Colonic mucosa (tissue), 4 donors: ENCODE data around the gene LYSMD1. TPM values are rescaled to one million over a fixed set of nuclear protein-coding genes. Genes with fewer than 3 reads are reported as not detected.

Experiments used
- DNase-seq: peaks from one replicate; pipeline ENCODE4 v3.0.0-alpha.2; 2020
- H3K27ac ChIP-seq: fragments of 200-600 bp; one replicate; pipeline ENCODE4 v1.8.0; 2021
- H3K27me3 ChIP-seq: fragments of 200-600 bp; one replicate; pipeline ENCODE4 v1.8.0; 2021
- H3K36me3 ChIP-seq: fragments of 200-600 bp; one replicate; pipeline ENCODE4 v1.8.0; 2021
- H3K4me1 ChIP-seq: fragments of 200-600 bp; one replicate; pipeline ENCODE4 v1.8.0; 2021; ENCODE audit warnings: mild to moderate bottlenecking
- H3K4me3 ChIP-seq: fragments of 200-600 bp; one replicate; pipeline ENCODE4 v1.8.0; 2021
- H3K9ac ChIP-seq, 2 donors: one replicate each; pipeline ENCODE4 v1.7.0; 2013; ENCODE audit warnings: control low read depth in 2 of 2, low read depth in 2 of 2, low read length in 2 of 2
- H3K9me3 ChIP-seq: fragments of 200-600 bp; one replicate; pipeline ENCODE4 v1.8.0; 2021
- CTCF ChIP-seq: fragments of 200-600 bp; IDR thresholded peaks from one replicate; pipeline ENCODE4 v1.8.0; 2022; ENCODE audit warnings: antibody characterized with exemption, mild to moderate bottlenecking
- intact Hi-C: fragments of 100-400 bp; cut with DNase I; formaldehyde crosslinking; loops from one replicate; pipeline ENCODE4 v1.14.1; 2022
- total RNA-seq, 2 donors: library from RNA; stranded (reverse); fragmentation: NEBNext Ultra II Directional in 1 of 2; extraction: Animal tissue kit (Norgen Biotek cat#: 25700) in 1 of 2; gene quantifications; one replicate each; pipeline ENCODE4 v1.2.1, GENCODE V29; 2021
- donor health status: healthy.
- donor health status: DM: no; HTN: no; CAD: no.
- donor health status: DM: no; HTN: no; CAD: no.

LYSMD1 gene
- total RNA-seq, 2 donors from 2014 or later, result 6.8 to 7.2 TPM

DNA sequence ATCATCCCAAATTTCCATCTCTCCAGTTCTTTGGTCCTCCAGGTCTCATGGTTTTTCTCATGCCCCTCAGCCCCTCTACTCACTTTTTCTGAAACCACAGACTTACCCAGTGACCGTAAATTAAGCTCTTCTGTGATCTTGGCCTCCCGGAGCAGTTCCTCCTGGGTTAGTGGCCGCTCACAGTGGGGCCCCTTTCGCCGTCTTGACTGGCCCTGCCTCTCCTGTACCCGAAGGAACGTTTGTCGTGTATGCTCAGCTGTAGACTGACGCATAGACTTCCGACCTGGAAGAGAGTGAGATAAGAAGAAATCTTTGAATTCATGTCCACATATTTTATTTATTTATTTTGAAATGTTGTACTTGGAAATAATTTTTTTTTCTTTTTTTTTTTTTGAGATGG, 18.5 kb upstream of the LYSMD1 start:
- Histone ChIP-seq H3K9me3 (no peaks in the 10 kb centered on the region), H3K4me3 (no peak overlapping the region), H3K27me3 (no peaks in the 10 kb centered on the region), H3K4me1 (peaks cover 3% of the 10 kb centered on the region), H3K36me3 (peaks cover 20% of the 10 kb centered on the region), H3K9ac (no peak overlapping the region), H3K27ac (no peak overlapping the region)
- intact Hi-C loops, result no loop called here
- no peak for DNase-seq
- no peak for TF ChIP-seq CTCF

- intact Hi-C loops, result no loop called here
Observed at GRCh38 chr1:151176514-151177045, 10.9 kb upstream of the LYSMD1 start.

DNA sequence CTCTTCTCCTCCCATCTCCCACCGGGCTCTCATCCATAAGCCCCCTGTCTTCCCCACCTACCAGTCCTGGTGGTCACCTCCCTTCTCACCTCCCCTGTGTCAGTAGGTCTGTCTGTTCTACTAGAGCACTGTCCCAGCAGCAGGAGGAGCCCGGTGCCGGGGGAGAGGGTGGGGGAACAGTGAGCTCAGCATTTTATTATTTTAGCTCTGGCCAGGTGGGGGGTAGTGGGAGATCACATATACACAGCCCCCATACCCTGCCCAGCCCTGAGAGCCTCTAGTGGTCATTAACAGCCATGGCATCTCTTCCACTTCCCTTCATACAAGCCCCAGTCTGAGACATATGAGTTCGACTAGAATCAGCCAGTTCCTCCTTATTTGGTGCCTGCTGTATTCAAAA, 10.2 kb upstream of the LYSMD1 start, which contains the start of gene TMOD4:
Gene TMOD4, minus strand, starts transcription at position 119 of the 400 bp plus-strand sequence. CDS start 1,106 bp downstream, outside the sequence.
- Histone ChIP-seq H3K27ac (no peak within 1 kb of the TSS), H3K4me3 (no peak within 1 kb of the TSS), H3K27me3 (no peaks in the 10 kb centered on the region), H3K36me3 (no peaks in the 10 kb centered on the region), H3K9me3 (no peaks in the 10 kb centered on the region), H3K9ac (no peak within 1 kb of the TSS), H3K4me1 (no peaks in the 10 kb centered on the region)
- no peak for TF ChIP-seq CTCF
- no peak for DNase-seq
- intact Hi-C loops, result no loop called here

More at GRCh38 chr1:151176514-151177045, 10.9 kb upstream of the LYSMD1 start:
- no peaks in the 10 kb centered on the region for H3K36me3 ChIP-seq
- H3K4me1 ChIP-seq, result no peaks in the 10 kb centered on the region
- no peaks in the 10 kb centered on the region for H3K9me3 ChIP-seq
- TF ChIP-seq CTCF, result no peak
- H3K9ac ChIP-seq, result no peak overlapping the region
- no peak overlapping the region for H3K4me3 ChIP-seq
- H3K27me3 ChIP-seq, result no peaks in the 10 kb centered on the region
- DNase-seq, result no peak
- H3K27ac ChIP-seq, result no peak overlapping the region

GRCh38 chr1:151175041-151175741, 9.5 kb upstream of the LYSMD1 start:
- no peaks in the 10 kb centered on the region for H3K36me3 ChIP-seq
- TF ChIP-seq CTCF, result no peak
- no peak overlapping the region for H3K9ac ChIP-seq
- no peaks in the 10 kb centered on the region for H3K9me3 ChIP-seq
- no peak for DNase-seq
- intact Hi-C loops, result no loop called here
- no peak overlapping the region for H3K27ac ChIP-seq
- H3K27me3 ChIP-seq, result no peaks in the 10 kb centered on the region
- no peak overlapping the region for H3K4me3 ChIP-seq
- no peaks in the 10 kb centered on the region for H3K4me1 ChIP-seq

GRCh38 chr1:151171190-151171589, 5.5 kb upstream of the LYSMD1 start:
- Histone ChIP-seq H3K27ac (no peak overlapping the region), H3K9me3 (no peaks in the 10 kb centered on the region), H3K4me1 (peaks cover 7% of the 10 kb centered on the region), H3K9ac (no peak overlapping the region), H3K27me3 (no peaks in the 10 kb centered on the region), H3K36me3 (no peaks in the 10 kb centered on the region), H3K4me3 (no peak overlapping the region)
- TF ChIP-seq CTCF, result no peak
- no peak for DNase-seq
- intact Hi-C loops, result no loop called here
